Measurements from ENCODE around the gene DNLZ.

DNLZ gene

GRCh38 chr9:136375096-136375495 is 11.6 kb upstream of the DNLZ start:
- TF ChIP-seq CTCF (IDR thresholded peaks at IDR 0.05; ENCODE audit: control insufficient read depth, insufficient read depth, low read depth, low read length, missing control alignments): no peak
- no peak overlapping the region for H3K4me3 ChIP-seq (ENCODE audit: control insufficient read depth, low read depth, low read length)

GRCh38 chr9:136374183-136374575 is 10.6 kb upstream of the DNLZ start:
- no peak overlapping the region for H3K4me3 ChIP-seq (ENCODE audit: control insufficient read depth, low read depth, low read length)
- no peak for TF ChIP-seq CTCF (IDR thresholded peaks at IDR 0.05; ENCODE audit: control insufficient read depth, insufficient read depth, low read depth, low read length, missing control alignments)

More at GRCh38 chr9:136375096-136375495, 11.6 kb upstream of the DNLZ start:
- DNase-seq (ENCODE audit: low read depth): no peak

GRCh38 chr9:136373300-136374182 is 10.0 kb upstream of the DNLZ start, which contains the start of gene CARD9:
CARD9 (minus strand) TSS chr9:136373669; CDS start chr9:136372078, 1,591 bp downstream.
- H3K4me3 ChIP-seq (ENCODE audit: control insufficient read depth, low read depth, low read length): no peak within 1 kb of the TSS
- DNase-seq (ENCODE audit: low read depth): no peak

More at GRCh38 chr9:136374183-136374575, 10.6 kb upstream of the DNLZ start:
- DNase-seq (ENCODE audit: low read depth): no peak

GRCh38 chr9:136372561-136373299 is 9.2 kb upstream of the DNLZ start:
- peak; percentile 29 for TF ChIP-seq CTCF (IDR thresholded peaks at IDR 0.05; ENCODE audit: control insufficient read depth, insufficient read depth, low read depth, low read length, missing control alignments)
- H3K4me3 ChIP-seq (ENCODE audit: control insufficient read depth, low read depth, low read length): no peak overlapping the region
- DNase-seq (ENCODE audit: low read depth): no peak

More at GRCh38 chr9:136373300-136374182, 10.0 kb upstream of the DNLZ start, which contains the start of gene CARD9:
- TF ChIP-seq CTCF (IDR thresholded peaks at IDR 0.05; ENCODE audit: control insufficient read depth, insufficient read depth, low read depth, low read length, missing control alignments): no peak

- no peak overlapping the region for H3K4me3 ChIP-seq (ENCODE audit: control insufficient read depth, low read depth, low read length)
- TF ChIP-seq CTCF (IDR thresholded peaks at IDR 0.05; ENCODE audit: control insufficient read depth, insufficient read depth, low read depth, low read length, missing control alignments): no peak
Measured at GRCh38 chr9:136372006-136372405, 8.5 kb upstream of the DNLZ start.

GRCh38 chr9:136371533-136371880 is 8.0 kb upstream of the DNLZ start:
- TF ChIP-seq CTCF (IDR thresholded peaks at IDR 0.05; ENCODE audit: control insufficient read depth, insufficient read depth, low read depth, low read length, missing control alignments): no peak
- DNase-seq (ENCODE audit: low read depth): no peak
- no peak overlapping the region for H3K4me3 ChIP-seq (ENCODE audit: control insufficient read depth, low read depth, low read length)

More at GRCh38 chr9:136372006-136372405, 8.5 kb upstream of the DNLZ start:
- no peak for DNase-seq (ENCODE audit: low read depth)

Measured in AG09309 (cell line).